LNCaP clone FGC (cell line): ENCODE data around the gene TEAD1.
"Not testable (repeated sequence)": the region's sequence is repeated elsewhere in the genome, so short reads cannot be mapped to it uniquely, and the experiment has no call there.

Experiments
- DNase-seq: peaks from one replicate; pipeline ENCODE4 v3.0.0-alpha.2; 2011; ENCODE audit warnings: low read depth
- H3K4me3 ChIP-seq: 2 replicates; pipeline ENCODE4 v1.5.1; 2011; ENCODE audit warnings: mild to moderate bottlenecking, low read depth, low read length, control low read depth
- TF ChIP-seq, protein P1 (sequence below): IDR thresholded peaks from 2 replicates; pipeline ENCODE4 v1.5.1; 2012; ENCODE audit warnings: mild to moderate bottlenecking; ENCODE audit not compliant: control insufficient read depth, insufficient read depth; ENCODE audit errors: extremely low read depth

The TEAD1 gene

GRCh38 chr11:12757416-12757815 lies 83.2 kb downstream of the TEAD1 start:
- no peak for DNase-seq
- TF ChIP-seq, protein P1, sequence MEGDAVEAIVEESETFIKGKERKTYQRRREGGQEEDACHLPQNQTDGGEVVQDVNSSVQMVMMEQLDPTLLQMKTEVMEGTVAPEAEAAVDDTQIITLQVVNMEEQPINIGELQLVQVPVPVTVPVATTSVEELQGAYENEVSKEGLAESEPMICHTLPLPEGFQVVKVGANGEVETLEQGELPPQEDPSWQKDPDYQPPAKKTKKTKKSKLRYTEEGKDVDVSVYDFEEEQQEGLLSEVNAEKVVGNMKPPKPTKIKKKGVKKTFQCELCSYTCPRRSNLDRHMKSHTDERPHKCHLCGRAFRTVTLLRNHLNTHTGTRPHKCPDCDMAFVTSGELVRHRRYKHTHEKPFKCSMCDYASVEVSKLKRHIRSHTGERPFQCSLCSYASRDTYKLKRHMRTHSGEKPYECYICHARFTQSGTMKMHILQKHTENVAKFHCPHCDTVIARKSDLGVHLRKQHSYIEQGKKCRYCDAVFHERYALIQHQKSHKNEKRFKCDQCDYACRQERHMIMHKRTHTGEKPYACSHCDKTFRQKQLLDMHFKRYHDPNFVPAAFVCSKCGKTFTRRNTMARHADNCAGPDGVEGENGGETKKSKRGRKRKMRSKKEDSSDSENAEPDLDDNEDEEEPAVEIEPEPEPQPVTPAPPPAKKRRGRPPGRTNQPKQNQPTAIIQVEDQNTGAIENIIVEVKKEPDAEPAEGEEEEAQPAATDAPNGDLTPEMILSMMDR = no peak
- no peak overlapping the region for H3K4me3 ChIP-seq

DNA sequence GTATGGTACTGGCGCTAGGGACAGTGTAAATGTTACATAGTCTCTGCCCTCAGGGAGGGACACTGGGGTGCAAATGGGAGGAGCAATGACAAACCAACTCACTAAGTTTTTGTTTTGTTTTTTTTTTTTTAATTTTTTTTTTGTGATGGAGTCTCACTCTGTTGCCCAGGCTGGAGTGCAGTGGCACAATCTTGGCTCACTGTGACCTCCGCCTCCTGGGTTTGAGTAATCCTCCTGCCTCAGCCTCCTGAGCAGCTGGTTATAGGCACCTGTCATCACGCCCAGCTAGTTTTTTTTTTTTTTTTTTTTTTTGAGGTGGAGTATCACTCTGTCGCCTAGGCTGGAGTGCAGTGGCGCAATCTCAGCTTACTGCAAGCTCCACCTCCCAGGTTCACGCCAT lies 83.9 kb downstream of the TEAD1 start:
- not testable (repeated sequence) for DNase-seq, H3K4me3 ChIP-seq

- no peak for DNase-seq
- TF ChIP-seq, protein P1 = peak; percentile 13; the same call in 1 of the 2 replicates
- no peak overlapping the region for H3K4me3 ChIP-seq
Measured at GRCh38 chr11:12761029-12761428, 86.8 kb downstream of the TEAD1 start.

DNA sequence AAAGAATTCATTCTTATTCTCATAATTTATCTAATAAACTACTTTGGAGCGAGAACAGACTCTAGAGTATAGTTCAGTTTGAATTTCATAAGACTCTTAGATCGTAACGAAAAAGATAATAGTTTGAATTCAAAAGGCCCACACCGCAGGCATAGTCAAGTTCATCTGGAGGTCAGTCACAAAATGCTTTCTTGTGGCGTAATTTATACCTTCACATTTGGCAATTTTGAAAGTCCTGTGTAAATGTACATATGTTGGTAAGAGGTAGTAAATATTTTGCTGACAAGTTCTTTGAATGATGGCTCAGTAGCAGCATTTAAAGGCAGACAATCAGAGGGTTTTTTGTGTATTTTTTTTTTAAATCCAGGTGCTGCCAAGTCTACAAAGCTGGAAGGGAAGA lies 88.1 kb downstream of the TEAD1 start:
- TF ChIP-seq, protein P1 = no peak
- DNase-seq = no peak
- no peak overlapping the region for H3K4me3 ChIP-seq

- no peak for DNase-seq
- TF ChIP-seq, protein P1 = no peak
- no peak overlapping the region for H3K4me3 ChIP-seq
Measured at GRCh38 chr11:12762696-12763324, 88.6 kb downstream of the TEAD1 start.

GRCh38 chr11:12764187-12764914 lies 90.1 kb downstream of the TEAD1 start:
- no peak overlapping the region for H3K4me3 ChIP-seq
- DNase-seq = no peak
- TF ChIP-seq, protein P1 = no peak

GRCh38 chr11:12765428-12765827 lies 91.2 kb downstream of the TEAD1 start:
- no peak for DNase-seq
- TF ChIP-seq, protein P1 = no peak
- no peak overlapping the region for H3K4me3 ChIP-seq
